ENCODE results near the gene PRKCG. TPM values are rescaled to one million over a fixed set of nuclear protein-coding genes. Genes with fewer than 3 reads are reported as not detected.

PRKCG gene
- total RNA-seq, 1 donor from 2014 or later: 0.20 TPM

DNA sequence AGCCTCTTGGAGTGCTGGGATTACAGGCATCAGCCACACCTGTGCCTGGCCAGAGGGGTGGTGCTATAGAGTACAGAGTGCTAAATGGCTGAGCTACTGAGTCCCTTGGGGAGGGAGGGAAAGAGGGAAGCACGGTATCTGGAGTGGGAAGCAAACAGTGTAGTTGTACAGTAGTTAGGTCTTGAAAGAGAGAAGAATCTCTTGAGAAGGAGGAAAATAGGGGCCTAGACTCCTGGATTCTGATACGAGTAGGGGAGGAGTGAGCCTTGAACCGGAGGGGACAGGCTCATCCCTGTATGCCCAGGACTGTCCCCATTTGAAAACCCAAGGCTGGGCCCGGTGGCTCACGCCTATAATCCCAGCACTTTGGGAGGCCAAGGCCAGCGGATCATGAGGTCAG, 9.2 kb upstream of the PRKCG start:
- no peak for DNase-seq

- no peak for DNase-seq
Measured at GRCh38 chr19:53873773-53874605, 8.0 kb upstream of the PRKCG start.

- no peak for DNase-seq
Measured at GRCh38 chr19:53874606-53874990, 7.4 kb upstream of the PRKCG start.

GRCh38 chr19:53875602-53876325, 6.2 kb upstream of the PRKCG start:
- no peak for DNase-seq

- DNase-seq: peak; percentile 14
Measured at GRCh38 chr19:53876651-53877224, 5.3 kb upstream of the PRKCG start.

DNA sequence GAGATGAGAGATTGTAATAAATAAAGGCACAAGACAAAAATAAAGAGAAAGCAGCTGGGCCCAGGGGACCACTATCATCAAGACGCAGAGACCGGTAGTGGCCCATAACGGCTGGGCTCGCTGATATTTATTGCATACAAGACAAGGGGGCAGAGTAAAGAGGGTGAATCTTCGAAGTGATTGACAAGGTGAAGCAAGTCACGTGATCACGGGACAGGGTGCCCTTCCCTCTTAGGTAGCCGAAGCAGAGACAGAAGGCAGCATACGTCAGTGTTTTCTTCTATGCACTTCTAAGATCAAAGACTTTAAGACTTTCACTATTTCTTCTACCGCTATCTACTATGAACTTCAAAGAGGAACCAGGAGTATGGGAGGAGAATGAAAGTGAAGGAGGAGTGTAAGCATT, 4.6 kb upstream of the PRKCG start:
- peak; percentile 24 for DNase-seq

- peak; percentile 47 for DNase-seq
Measured at GRCh38 chr19:53878776-53879139, 3.2 kb upstream of the PRKCG start.

DNA sequence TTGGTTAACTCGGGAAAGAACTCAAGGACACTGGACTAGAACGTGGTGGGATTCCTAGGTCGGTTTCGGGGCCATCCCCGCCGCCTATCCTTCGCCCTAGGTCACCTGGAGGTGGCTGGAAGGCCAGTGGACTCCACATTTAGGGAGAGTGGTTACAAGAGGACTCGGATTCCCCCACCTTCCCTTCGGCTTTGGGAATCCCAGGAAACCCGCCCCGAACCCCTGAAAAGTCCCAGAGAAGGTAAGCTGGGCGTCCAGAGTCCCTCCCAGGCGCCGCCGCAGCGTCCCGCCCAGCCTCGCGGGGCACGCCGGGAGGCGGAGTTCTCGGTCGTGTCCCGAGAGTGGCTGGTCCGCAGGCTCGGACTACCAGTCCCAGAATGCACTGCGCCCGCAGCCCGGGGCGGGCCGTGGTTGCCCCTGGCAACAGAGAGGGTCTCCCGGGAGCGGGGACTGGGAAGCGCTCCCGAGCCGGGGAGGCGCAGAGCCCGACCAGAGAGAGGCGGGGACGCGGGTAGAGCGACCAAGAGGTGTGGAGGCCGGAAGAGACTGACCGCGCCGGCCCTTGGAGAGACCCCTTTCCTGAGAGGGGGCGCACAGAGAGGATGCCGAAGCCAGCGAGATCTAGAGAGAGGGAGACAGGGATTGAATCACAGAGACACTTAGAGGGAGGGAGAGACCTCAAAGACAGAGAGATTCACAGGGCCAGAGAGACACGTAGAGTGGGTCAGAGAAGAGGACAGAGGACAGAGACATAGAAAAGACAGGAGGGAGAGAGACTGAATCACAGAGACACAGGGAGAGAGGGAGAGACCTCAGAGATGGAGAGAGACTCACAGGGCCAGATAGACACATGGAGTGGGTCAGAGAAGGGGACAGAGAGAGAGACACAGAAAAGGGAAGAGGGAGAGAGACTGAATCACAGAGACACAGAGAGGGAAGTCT, 2.6 kb upstream of the PRKCG start:
- peak; percentile 96 for DNase-seq

- no peak for DNase-seq
Measured at GRCh38 chr19:53880711-53881481, 1.1 kb upstream of the PRKCG start.

DNA sequence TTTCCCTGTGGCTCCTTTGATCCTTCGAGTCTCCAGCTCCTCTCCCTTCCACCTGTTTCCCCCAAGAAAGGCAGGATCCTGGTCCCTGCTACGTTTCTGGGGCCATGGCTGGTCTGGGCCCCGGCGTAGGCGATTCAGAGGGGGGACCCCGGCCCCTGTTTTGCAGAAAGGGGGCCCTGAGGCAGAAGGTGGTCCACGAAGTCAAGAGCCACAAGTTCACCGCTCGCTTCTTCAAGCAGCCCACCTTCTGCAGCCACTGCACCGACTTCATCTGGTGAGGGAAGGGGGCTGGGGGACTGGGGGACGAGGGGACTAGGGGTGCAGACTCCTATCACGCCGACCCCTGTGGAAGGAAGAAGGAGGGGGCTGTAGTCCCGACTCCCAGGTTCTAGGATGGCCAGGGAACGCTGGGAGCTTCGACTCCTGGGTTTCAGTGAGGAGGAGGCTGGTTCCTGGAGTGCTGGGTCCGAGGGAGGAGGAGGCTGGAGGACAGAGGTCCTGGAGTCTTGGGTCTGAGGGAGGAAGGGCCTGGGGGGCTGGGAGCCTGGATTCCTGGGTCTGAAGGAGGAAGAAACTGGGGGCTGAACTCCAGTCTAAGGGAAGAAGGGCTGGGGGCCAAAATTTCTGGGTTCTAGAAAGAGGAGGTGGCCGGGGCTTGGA, 524 bp downstream of the PRKCG start:
- DNase-seq: no peak

DNA sequence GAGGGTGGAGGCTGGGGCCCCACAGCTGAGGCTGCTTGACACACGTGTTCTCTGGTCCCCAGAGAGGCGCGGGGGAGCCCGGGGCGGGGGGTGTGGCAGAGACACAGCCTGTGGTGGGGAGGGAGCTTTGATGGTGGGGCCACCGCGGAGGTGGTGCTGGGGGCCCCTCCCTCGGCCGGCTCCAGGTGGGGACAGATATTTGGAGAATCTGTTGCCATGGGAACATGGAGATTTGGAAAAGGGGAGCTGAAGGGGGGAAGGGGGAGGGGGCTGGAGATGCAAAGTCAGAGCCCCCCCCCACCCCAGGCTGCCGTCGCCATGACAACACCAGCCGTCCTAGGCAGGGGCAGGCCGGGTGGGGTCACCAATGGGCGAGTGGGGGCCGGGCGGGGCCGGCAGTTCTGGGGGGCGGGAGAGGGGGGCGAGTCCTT, 1.2 kb downstream of the PRKCG start:
- no peak for DNase-seq

GRCh38 chr19:53883741-53884140, 1.7 kb downstream of the PRKCG start:
- no peak for DNase-seq

DNA sequence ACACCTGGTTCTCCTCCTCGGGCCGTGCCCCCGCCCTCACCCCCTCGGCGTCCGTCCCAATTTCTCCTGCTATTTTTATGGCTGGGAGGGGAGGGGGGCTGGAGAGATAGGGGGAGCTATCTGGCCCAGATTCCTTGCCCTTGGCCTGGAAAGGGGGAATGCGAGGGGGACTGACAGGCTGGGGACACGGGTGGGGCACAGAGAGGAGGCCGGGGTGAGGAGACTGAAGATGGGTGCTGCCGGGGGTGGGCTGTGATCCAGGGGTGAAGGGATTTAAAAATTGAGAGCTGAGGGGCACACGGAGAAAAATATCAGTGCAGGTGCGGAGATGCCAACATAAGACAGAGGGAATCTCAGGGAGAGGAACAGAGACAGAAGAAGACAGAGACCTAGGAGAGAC, 2.3 kb downstream of the PRKCG start:
- no peak for DNase-seq

- no peak for DNase-seq
Measured at GRCh38 chr19:53885036-53885435, 3.0 kb downstream of the PRKCG start.

DNA sequence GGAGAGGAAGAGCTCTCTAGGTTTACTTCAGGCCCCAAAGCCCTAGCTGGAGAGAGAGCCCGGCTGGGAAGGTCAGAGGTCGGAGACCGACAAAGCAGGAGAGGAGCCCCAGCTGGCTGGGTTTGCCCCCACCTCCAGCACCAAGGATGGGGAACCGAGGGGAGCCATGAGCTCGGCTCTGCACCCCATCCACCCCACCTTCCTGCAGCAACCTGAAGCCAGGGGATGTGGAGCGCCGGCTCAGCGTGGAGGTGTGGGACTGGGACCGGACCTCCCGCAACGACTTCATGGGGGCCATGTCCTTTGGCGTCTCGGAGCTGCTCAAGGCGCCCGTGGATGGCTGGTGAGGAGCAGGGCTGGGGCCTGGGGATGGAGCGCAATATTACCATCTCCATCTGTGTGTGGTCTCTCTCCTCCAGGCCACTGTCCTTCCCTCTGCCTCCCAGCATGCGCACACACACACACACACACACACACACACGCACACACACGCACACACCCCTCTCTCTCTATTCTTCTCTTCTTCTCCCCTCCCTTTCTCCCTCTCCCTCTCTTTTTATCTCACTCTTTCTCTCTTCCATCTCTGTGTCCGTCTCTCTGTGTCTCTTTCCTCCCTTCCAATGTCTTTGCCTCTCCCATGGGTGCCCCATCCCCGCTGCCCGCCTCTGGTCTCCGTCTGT, 10.4 kb downstream of the PRKCG start:
- DNase-seq: no peak

- no peak for DNase-seq
Measured at GRCh38 chr19:53892981-53893325, 11.0 kb downstream of the PRKCG start.

DNA sequence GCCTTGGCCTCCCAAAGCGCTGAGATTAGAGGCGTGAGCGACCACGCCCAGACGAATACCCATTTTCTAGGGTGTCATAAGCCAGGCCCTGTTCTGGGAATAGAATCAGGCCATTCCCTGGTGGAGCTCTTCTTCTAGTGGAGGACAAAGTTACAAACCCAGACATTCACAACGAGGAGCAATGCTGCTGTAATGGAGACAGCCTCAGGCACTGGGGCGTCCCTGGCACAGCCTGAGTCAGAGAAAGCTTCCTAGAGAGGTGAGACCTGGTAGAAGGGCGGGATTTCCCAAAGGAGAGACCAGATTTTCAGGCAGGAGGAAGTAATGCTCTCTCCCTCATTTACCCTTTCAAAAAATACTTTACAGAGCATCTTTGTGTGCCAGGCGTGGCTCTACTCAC, 12.7 kb downstream of the PRKCG start:
- DNase-seq: no peak

DNA sequence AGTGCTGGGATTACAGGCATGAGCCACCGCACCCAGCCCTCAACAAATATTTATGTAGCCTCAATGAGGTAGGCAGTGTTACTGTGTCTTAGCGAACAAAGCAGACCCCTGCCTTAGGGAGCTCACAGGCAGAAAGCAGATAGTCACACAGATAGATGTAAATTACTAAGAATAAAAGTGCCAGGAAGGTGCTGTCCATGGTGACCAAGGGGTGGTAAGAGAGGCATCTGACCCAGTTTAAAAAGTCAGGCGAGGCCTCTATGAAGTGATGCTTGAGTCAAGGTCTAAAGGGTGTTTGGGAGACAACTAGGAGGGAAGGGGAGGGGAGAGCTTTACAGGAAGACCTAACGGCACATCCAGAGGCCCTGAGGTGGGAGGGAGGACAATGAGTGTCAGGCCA, 14.7 kb downstream of the PRKCG start:
- DNase-seq: no peak

DNA sequence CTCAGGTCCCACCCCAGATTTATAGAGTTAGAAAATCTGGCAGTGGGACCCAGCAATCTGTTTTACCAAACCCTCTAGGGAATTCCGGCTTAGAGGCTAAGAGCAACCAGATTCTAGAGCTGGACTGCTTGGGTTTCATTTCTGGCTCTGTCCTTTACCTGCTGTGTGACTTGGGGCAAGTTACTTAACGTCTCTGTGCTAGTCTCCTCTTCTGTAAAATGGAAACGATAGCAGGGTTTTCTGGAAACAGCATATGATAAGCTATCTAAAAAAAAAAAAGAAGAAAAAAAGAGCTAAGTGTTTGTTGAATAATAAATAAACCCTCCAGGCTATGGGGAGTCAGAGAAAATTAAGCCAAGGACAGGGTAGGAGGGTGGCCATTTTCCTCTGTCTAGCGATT, 15.5 kb downstream of the PRKCG start:
- DNase-seq: no peak

DNA sequence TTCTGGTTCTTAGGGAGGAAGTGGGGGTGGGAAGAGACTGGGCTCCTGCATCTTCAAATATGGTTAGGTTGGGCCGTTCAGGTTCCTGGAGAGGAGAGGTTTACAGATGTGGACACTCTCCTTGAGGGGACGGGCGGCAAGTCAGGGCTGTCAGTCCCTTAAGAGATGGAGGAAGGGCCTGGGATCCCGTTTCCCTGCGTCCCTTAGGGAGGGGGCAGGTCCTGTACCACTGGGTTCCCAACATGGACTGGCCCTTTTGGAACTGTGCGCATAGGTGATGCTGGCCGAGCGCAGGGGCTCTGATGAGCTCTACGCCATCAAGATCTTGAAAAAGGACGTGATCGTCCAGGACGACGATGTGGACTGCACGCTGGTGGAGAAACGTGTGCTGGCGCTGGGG, 16.2 kb downstream of the PRKCG start:
- DNase-seq: no peak
